ENCODE measurements around the gene TEX52. TPM values are rescaled to one million over a fixed set of nuclear protein-coding genes. Genes with fewer than 3 reads are reported as not detected.

TEX52 gene
- total and polyA plus RNA-seq, 2 experiments from 2014 or later: not detected

DNA sequence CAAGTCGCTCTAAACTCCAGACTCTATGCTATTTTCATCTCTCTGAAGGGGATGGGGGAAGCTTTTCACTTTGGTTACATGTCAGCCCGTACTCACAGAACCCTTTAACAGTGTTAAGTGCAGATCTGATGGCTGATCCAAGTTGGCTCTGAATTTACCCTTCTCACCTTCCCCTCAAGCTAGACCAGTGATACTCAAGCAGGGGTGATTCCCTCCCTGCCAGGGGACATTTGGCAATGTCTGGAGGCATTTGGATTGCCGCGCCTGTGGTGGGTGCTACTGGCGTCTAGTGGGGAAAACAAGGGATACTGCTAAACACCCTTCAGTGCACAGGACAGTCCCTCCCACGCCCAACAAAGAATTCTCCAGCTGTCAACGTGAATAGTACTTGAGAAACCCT is 6.0 kb upstream of the TEX52 start:
- H3K4me3 ChIP-seq: no peak overlapping the region
- H3K36me3 ChIP-seq: no peaks in the 10 kb centered on the region
- no peaks in the 10 kb centered on the region for H3K27me3 ChIP-seq
- H3K9me3 ChIP-seq (ENCODE audit: low read depth): no peaks in the 10 kb centered on the region
- H3K4me1 ChIP-seq (ENCODE audit: low read depth): no peaks in the 10 kb centered on the region
- TF ChIP-seq, protein P1, sequence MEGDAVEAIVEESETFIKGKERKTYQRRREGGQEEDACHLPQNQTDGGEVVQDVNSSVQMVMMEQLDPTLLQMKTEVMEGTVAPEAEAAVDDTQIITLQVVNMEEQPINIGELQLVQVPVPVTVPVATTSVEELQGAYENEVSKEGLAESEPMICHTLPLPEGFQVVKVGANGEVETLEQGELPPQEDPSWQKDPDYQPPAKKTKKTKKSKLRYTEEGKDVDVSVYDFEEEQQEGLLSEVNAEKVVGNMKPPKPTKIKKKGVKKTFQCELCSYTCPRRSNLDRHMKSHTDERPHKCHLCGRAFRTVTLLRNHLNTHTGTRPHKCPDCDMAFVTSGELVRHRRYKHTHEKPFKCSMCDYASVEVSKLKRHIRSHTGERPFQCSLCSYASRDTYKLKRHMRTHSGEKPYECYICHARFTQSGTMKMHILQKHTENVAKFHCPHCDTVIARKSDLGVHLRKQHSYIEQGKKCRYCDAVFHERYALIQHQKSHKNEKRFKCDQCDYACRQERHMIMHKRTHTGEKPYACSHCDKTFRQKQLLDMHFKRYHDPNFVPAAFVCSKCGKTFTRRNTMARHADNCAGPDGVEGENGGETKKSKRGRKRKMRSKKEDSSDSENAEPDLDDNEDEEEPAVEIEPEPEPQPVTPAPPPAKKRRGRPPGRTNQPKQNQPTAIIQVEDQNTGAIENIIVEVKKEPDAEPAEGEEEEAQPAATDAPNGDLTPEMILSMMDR (IDR thresholded peaks at IDR 0.05; ENCODE audit: low read depth, low read length): no peak
- no peak for DNase-seq (ENCODE audit: low read depth in 1 of 2, low spot score in 1 of 2)
- H3K27ac ChIP-seq: no peak overlapping the region

DNA sequence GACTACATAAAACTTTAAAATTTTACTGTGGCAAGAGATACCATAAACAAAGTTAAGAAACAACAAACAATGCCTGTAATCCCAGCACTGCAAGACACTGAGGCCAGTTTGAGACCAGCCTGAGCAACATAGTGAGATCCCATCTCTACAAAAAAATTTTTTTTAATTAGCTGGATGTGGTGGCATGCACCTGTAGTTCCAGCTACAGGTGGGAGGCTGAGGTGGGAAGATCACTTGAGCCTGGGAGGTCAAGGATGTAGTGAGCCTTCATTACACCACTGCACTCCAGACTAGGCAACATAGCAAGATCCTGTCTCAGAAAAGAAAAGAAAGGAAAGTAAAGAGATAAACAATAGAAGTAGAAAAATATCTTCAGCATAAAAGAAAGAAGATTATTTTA is 3.3 kb upstream of the TEX52 start:
- H3K27me3 ChIP-seq: no peaks in the 10 kb centered on the region
- no peak overlapping the region for H3K4me3 ChIP-seq
- H3K4me1 ChIP-seq (ENCODE audit: low read depth): no peaks in the 10 kb centered on the region
- no peaks in the 10 kb centered on the region for H3K9me3 ChIP-seq (ENCODE audit: low read depth)
- no peak for DNase-seq (ENCODE audit: low read depth in 1 of 2, low spot score in 1 of 2)
- H3K36me3 ChIP-seq: no peaks in the 10 kb centered on the region
- TF ChIP-seq, protein P1 (IDR thresholded peaks at IDR 0.05; ENCODE audit: low read depth, low read length): no peak
- H3K27ac ChIP-seq: no peak overlapping the region

DNA sequence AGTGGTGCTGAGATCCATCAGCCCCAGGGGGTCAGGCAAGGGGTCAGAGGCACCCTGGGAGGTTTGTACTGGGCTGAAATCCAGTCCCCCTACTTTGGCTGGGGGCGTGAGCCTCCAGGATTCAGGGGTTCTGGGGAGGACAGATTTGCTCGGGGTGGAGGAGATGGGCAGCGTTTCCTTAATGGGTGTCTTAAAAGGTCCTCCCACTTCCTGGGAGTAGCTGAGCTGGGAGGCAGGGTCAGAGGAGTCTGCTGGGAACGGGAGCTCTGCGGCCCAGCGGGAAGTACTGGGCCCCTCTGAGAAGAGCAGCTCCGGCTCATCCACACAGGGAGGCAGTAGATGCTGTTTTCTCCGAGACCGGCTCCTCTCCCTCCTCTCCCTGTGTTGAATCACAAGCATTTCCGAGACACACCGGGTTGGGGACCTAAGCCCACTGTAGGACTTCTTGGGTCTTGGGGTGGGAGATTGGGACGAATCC is 2.1 kb upstream of the TEX52 start:
- TF ChIP-seq, protein P1 (IDR thresholded peaks at IDR 0.05; ENCODE audit: low read depth, low read length): no peak
- Histone ChIP-seq H3K36me3 (no peaks in the 10 kb centered on the region), H3K9me3 (ENCODE audit: low read depth) (no peaks in the 10 kb centered on the region), H3K27me3 (no peaks in the 10 kb centered on the region), H3K4me1 (ENCODE audit: low read depth) (no peaks in the 10 kb centered on the region), H3K27ac (no peak overlapping the region), H3K4me3 (no peak overlapping the region)
- no peak for DNase-seq (ENCODE audit: low read depth in 1 of 2, low spot score in 1 of 2)

DNA sequence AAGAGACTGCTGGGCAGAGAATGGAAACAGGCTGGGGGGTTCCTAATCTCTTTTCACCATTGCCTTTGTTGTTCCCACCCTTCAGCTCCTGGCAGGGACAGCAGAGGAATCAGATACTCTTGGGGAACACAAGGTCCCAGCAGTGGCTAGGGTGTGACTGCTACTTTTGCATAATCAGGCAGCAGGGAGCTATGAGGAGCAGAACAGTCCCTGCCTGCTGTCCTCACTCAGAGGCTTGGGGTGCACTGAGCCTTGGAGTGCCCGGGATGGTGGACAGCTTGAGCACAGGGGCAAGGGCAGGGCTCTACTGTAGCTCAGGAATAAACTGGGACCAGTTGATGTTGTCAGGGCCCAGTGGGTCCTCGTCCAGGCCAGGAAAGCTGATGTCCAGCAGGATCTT is 1.5 kb upstream of the TEX52 start:
- no peaks in the 10 kb centered on the region for H3K27me3 ChIP-seq
- H3K36me3 ChIP-seq: no peaks in the 10 kb centered on the region
- H3K4me3 ChIP-seq: no peak overlapping the region
- TF ChIP-seq, protein P1 (IDR thresholded peaks at IDR 0.05; ENCODE audit: low read depth, low read length): no peak
- no peak for DNase-seq (ENCODE audit: low read depth in 1 of 2, low spot score in 1 of 2)
- no peaks in the 10 kb centered on the region for H3K9me3 ChIP-seq (ENCODE audit: low read depth)
- H3K27ac ChIP-seq: no peak overlapping the region
- H3K4me1 ChIP-seq (ENCODE audit: low read depth): no peaks in the 10 kb centered on the region

DNA sequence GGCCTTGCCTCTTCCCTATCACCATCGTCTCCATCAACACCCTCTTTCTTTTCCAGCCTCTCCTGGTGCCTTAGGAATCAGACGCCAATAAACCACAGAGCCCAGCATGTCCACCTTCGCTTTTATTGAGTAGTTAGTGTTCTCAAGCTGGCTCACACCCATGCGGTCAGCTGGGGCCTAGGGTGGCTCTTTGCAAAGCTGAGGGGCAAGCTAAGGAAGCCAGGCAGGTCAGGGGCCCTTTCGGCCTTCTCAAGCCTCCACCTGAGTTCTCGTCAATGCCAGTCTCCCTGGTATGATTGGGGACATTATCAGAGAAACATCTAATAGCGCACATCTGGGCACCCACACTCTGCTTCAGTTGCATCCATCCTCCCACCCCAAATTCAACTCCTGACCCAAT is 737 bp upstream of the TEX52 start:
- H3K4me3 ChIP-seq: no peak overlapping the region
- H3K9me3 ChIP-seq (ENCODE audit: low read depth): no peaks in the 10 kb centered on the region
- no peaks in the 10 kb centered on the region for H3K36me3 ChIP-seq
- H3K27me3 ChIP-seq: no peaks in the 10 kb centered on the region
- no peaks in the 10 kb centered on the region for H3K4me1 ChIP-seq (ENCODE audit: low read depth)
- DNase-seq (ENCODE audit: low read depth in 1 of 2, low spot score in 1 of 2): no peak
- no peak overlapping the region for H3K27ac ChIP-seq
- TF ChIP-seq, protein P1 (IDR thresholded peaks at IDR 0.05; ENCODE audit: low read depth, low read length): no peak

DNA sequence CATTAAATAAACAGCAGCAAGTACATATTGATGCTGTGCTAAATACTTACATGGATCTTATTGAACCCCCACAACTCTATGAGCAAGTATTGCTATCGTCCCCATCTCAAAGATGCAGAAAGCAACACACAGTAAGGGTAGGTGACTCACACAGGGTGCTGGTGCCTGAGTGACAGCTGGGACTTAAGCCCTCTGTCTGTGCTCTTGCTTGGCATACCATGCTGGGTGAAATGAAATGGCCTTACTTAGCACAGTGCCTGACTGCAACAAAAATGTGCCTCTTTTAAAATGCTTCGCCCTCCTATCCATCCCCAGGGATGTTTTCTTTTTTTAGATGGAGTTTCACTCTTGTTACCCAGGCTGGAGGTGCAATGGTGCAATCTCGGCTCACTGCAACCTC is 788 bp downstream of the TEX52 start:
- Histone ChIP-seq H3K9me3 (ENCODE audit: low read depth) (no peaks in the 10 kb centered on the region), H3K27me3 (no peaks in the 10 kb centered on the region), H3K36me3 (no peaks in the 10 kb centered on the region), H3K4me1 (ENCODE audit: low read depth) (no peaks in the 10 kb centered on the region), H3K27ac (no peak overlapping the region), H3K4me3 (no peak overlapping the region)
- DNase-seq (ENCODE audit: low read depth in 1 of 2, low spot score in 1 of 2): no peak
- TF ChIP-seq, protein P1 (IDR thresholded peaks at IDR 0.05; ENCODE audit: low read depth, low read length): no peak
